ENCODE data around the gene INS. TPM values are rescaled to one million over a fixed set of nuclear protein-coding genes. Genes with fewer than 3 reads are reported as not detected.
A peak's percentile ranks its signal among the peaks of the same experiment; 100 is the strongest.

The INS gene
- total RNA-seq, 1 experiment from 2014 or later = not detected

- H3K14ac ChIP-seq (ENCODE audit: insufficient read depth, low read length) = no peak overlapping the region; the same call in 1 of the 2 replicates
- Mint-ChIP-seq H3K9me3 (0 out of 5 replicates have a peak, but pooled peaks cover 0 to 2% of the 10 kb centered on the region in 2 experiments), H3K27ac (peak overlapping the region in 1 of 3 experiments; percentile 65; a peak in 1 of 7 replicates), H3K4me1 (peaks cover 11 to 14% of the 10 kb centered on the region in 2 experiments), H3K4me3 (no peak overlapping the region), H3K36me3 (ENCODE audit: insufficient read depth in 1 of 3, low read depth in 3 of 3) (no peaks in the 10 kb centered on the region; a peak in 1 of 7 replicates), H3K27me3 (ENCODE audit: low read depth) (peaks cover 32% of the 10 kb centered on the region)
- no peak for TF ChIP-seq CTCF (conservative IDR thresholded peaks at IDR 0.05)
- H3T11ph ChIP-seq (ENCODE audit: low read length) = no peak overlapping the region
- no peak for DNase-seq
- no CpG with 5 or more reads among the region's 12 CpGs for WGBS (ENCODE audit: extremely low coverage, insufficient read length, low lambda C conversion rate)
- H3K27ac ChIP-seq (ENCODE audit: insufficient read length, low read depth, low read length) = no peak overlapping the region
- no peak overlapping the region for H4K5ac ChIP-seq (ENCODE audit: insufficient read length, low read depth, low read length)
- H2BK12ac ChIP-seq (ENCODE audit: insufficient read length, low read depth, low read length) = no peak overlapping the region
- no peak overlapping the region for H2BK20ac ChIP-seq (ENCODE audit: low read depth, low read length, poor library complexity, severe bottlenecking)
- no peak overlapping the region for H4K8ac ChIP-seq (replicated peaks; ENCODE audit: insufficient read length, low read depth, low read length)
- H3K4me1 ChIP-seq (ENCODE audit: insufficient read depth, low read length) = no peaks in the 10 kb centered on the region
- no peak overlapping the region for H2AK5ac ChIP-seq (ENCODE audit: insufficient read length, low read length)
- H3K79me2 ChIP-seq (ENCODE audit: insufficient read depth, low read length) = no peaks in the 10 kb centered on the region
- H2BK5ac ChIP-seq (ENCODE audit: insufficient read length, low read length) = no peak overlapping the region
- H3K23ac ChIP-seq (ENCODE audit: insufficient read length, low read depth, low read length) = no peak overlapping the region
- H3K9ac ChIP-seq (ENCODE audit: extremely low read depth, insufficient read length, low read length) = no peak overlapping the region
- H3K9me3 ChIP-seq (ENCODE audit: control insufficient read depth, low read depth, low read length) = no peaks in the 10 kb centered on the region
- no peaks in the 10 kb centered on the region for H3K79me1 ChIP-seq (ENCODE audit: insufficient read depth, low read depth, low read length, poor library complexity, severe bottlenecking)
- no peak overlapping the region for H3K56ac ChIP-seq (ENCODE audit: insufficient read length, low read depth, low read length)
- no peak overlapping the region for H2AFZ ChIP-seq (ENCODE audit: low read length)
- no peaks in the 10 kb centered on the region for H3K27me3 ChIP-seq (ENCODE audit: insufficient read depth, low read length)
- no peak overlapping the region for H3K18ac ChIP-seq (ENCODE audit: insufficient read length, low read depth, low read length)
- no peaks in the 10 kb centered on the region for H3K23me2 ChIP-seq (ENCODE audit: insufficient read length, low read depth, low read length, poor library complexity, severe bottlenecking)
- H2BK15ac ChIP-seq (ENCODE audit: low read depth, low read length) = no peak overlapping the region
- no peak overlapping the region for H3K4ac ChIP-seq (ENCODE audit: low read depth, low read length)
- H2BK120ac ChIP-seq (ENCODE audit: low read depth, low read length, poor library complexity, severe bottlenecking) = no peak overlapping the region
- no peaks in the 10 kb centered on the region for H4K20me1 ChIP-seq (ENCODE audit: control insufficient read depth, insufficient read depth, insufficient read length)
- H4K91ac ChIP-seq (ENCODE audit: insufficient read length, low read depth, low read length) = no peak overlapping the region
- no peak overlapping the region for H3K4me2 ChIP-seq (ENCODE audit: insufficient read depth, insufficient read length, low read length)
Measured at GRCh38 chr11:2110521-2110920, 50.5 kb downstream of the INS start.

Small RNAs within 50 kb of the gene (microRNA-seq; reads per million reads assigned to microRNA genes)
- gene MIR4686 (ENCODE audit: borderline microRNAs expressed) = not detected
- 4.1 reads per million, percentile 30 among the genes with 10 or more reads in this experiment for gene MIR483 (ENCODE audit: borderline microRNAs expressed)

Other genes starting within 250 kb of the INS start
- gene TNNT3, start 241.5 kb downstream of the INS start, total RNA-seq (2021) = not detected in 2 replicates
- gene MRPL23, start 213.9 kb downstream of the INS start, total RNA-seq (2021) = 65.3 and 67.3 TPM in 2 replicates
- gene H19, start 163.4 kb downstream of the INS start, total RNA-seq (2021) = 10.7 TPM in 2 replicates
- gene IGF2, start 21.8 kb downstream of the INS start, total RNA-seq (2021) = 2.8 and 3.1 TPM in 2 replicates
- gene TH, start 10.6 kb upstream of the INS start, total RNA-seq (2021) = not detected in 2 replicates
- gene ASCL2, start 109.4 kb upstream of the INS start, total RNA-seq (2021) = 0.35 TPM in 2 replicates
- not detected in 2 replicates for gene C11orf21, start 140.7 kb upstream of the INS start, total RNA-seq (2021)
- not detected in 2 replicates for gene TSPAN32, start 140.8 kb upstream of the INS start, total RNA-seq (2021)
- 246 and 250 TPM in 2 replicates for gene CD81, start 216.1 kb upstream of the INS start, total RNA-seq (2021)
- 51.0 and 59.4 TPM in 2 replicates for gene TSSC4, start 239.5 kb upstream of the INS start, total RNA-seq (2021)

Data from H9 (cell line).